ENCODE measurements around the gene SARDH.
"Not testable (repeated sequence)": the region's sequence is repeated elsewhere in the genome, so short reads cannot be mapped to it uniquely, and the experiment has no call there.

Gene SARDH

GRCh38 chr9:133676450-133676849 is 61.7 kb downstream of the SARDH start:
- no peaks in the 10 kb centered on the region for H3K79me2 ChIP-seq (ENCODE audit: low read length)
- H3K9me2 ChIP-seq (replicated peaks; ENCODE audit: insufficient read depth, low read length), result no peaks in the 10 kb centered on the region
- no peak overlapping the region for H3K4me2 ChIP-seq (ENCODE audit: low read depth, low read length)
- H3K9ac ChIP-seq (ENCODE audit: low read length), result no peak overlapping the region
- TF ChIP-seq EZH2phosphoT487 (IDR thresholded peaks at IDR 0.05; ENCODE audit: low read length) (no peak), CTCF (IDR thresholded peaks at IDR 0.05; ENCODE audit: low read length) (no peak), EZH2 (optimal IDR thresholded peaks at IDR 0.05; ENCODE audit: low read depth, low read length) (no peak)
- no peaks in the 10 kb centered on the region for H3K4me1 ChIP-seq (ENCODE audit: low read length)
- no peak for DNase-seq
- peaks cover 99% of the 10 kb centered on the region for H3K27me3 ChIP-seq (replicated peaks; ENCODE audit: insufficient read depth, low read length)
- no peaks in the 10 kb centered on the region for H4K20me1 ChIP-seq (ENCODE audit: insufficient read depth, low read length)
- no peaks in the 10 kb centered on the region for H3K9me3 ChIP-seq (replicated peaks; ENCODE audit: insufficient read depth, low read length)
- no peak overlapping the region for H3K4me3 ChIP-seq (ENCODE audit: low read length)
- no peaks in the 10 kb centered on the region for H3F3A ChIP-seq (ENCODE audit: insufficient read depth, low read length)
- no peaks in the 10 kb centered on the region for H3K36me3 ChIP-seq (replicated peaks; ENCODE audit: insufficient read depth, low read length)
- H3K27ac ChIP-seq (ENCODE audit: low read length), result no peak overlapping the region
- H2AFZ ChIP-seq (ENCODE audit: low read length), result no peak overlapping the region

- not testable (repeated sequence) for H3K9me2 ChIP-seq (replicated peaks; ENCODE audit: insufficient read depth, low read length); H3K36me3 ChIP-seq (replicated peaks; ENCODE audit: insufficient read depth, low read length); H3K9ac ChIP-seq (ENCODE audit: low read length); H3K27ac ChIP-seq (ENCODE audit: low read length); H3K9me3 ChIP-seq (replicated peaks; ENCODE audit: insufficient read depth, low read length); H3K4me2 ChIP-seq (ENCODE audit: low read depth, low read length); H3F3A ChIP-seq (ENCODE audit: insufficient read depth, low read length); H3K4me1 ChIP-seq (ENCODE audit: low read length); H3K4me3 ChIP-seq (ENCODE audit: low read length); H3K79me2 ChIP-seq (ENCODE audit: low read length); H4K20me1 ChIP-seq (ENCODE audit: insufficient read depth, low read length); H2AFZ ChIP-seq (ENCODE audit: low read length); DNase-seq
- peaks cover 99% of the 10 kb centered on the region for H3K27me3 ChIP-seq (replicated peaks; ENCODE audit: insufficient read depth, low read length)
These were observed 62.4 kb downstream of the SARDH start for GRCh38 chr9:133675796-133676195.

- no peak overlapping the region for H3K27ac ChIP-seq (ENCODE audit: low read length)
- no peaks in the 10 kb centered on the region for H3K9me3 ChIP-seq (replicated peaks; ENCODE audit: insufficient read depth, low read length)
- no peak overlapping the region for H2AFZ ChIP-seq (ENCODE audit: low read length)
- peaks cover 93% of the 10 kb centered on the region for H3K27me3 ChIP-seq (replicated peaks; ENCODE audit: insufficient read depth, low read length)
- H3K4me1 ChIP-seq (ENCODE audit: low read length), result no peaks in the 10 kb centered on the region
- no peak for TF ChIP-seq EZH2 (optimal IDR thresholded peaks at IDR 0.05; ENCODE audit: low read depth, low read length)
- TF ChIP-seq EZH2phosphoT487 (IDR thresholded peaks at IDR 0.05; ENCODE audit: low read length), result no peak
- TF ChIP-seq CTCF (IDR thresholded peaks at IDR 0.05; ENCODE audit: low read length), result no peak
- H3K79me2 ChIP-seq (ENCODE audit: low read length), result no peaks in the 10 kb centered on the region
- no peaks in the 10 kb centered on the region for H3K36me3 ChIP-seq (replicated peaks; ENCODE audit: insufficient read depth, low read length)
- no peak overlapping the region for H3K9ac ChIP-seq (ENCODE audit: low read length)
- no peaks in the 10 kb centered on the region for H3K9me2 ChIP-seq (replicated peaks; ENCODE audit: insufficient read depth, low read length)
- H3K4me3 ChIP-seq (ENCODE audit: low read length), result no peak overlapping the region
- H4K20me1 ChIP-seq (ENCODE audit: insufficient read depth, low read length), result no peaks in the 10 kb centered on the region
- no peak for DNase-seq
- H3F3A ChIP-seq (ENCODE audit: insufficient read depth, low read length), result no peaks in the 10 kb centered on the region
- H3K4me2 ChIP-seq (ENCODE audit: low read depth, low read length), result no peak overlapping the region
These were observed 64.1 kb downstream of the SARDH start for GRCh38 chr9:133674091-133674490.

- Histone ChIP-seq H3K9ac (ENCODE audit: low read length) (no peak overlapping the region), H3K9me2 (replicated peaks; ENCODE audit: insufficient read depth, low read length) (no peaks in the 10 kb centered on the region), H3K4me2 (ENCODE audit: low read depth, low read length) (no peak overlapping the region), H3K4me3 (ENCODE audit: low read length) (no peak overlapping the region), H3K36me3 (replicated peaks; ENCODE audit: insufficient read depth, low read length) (no peaks in the 10 kb centered on the region), H3F3A (ENCODE audit: insufficient read depth, low read length) (no peaks in the 10 kb centered on the region), H2AFZ (ENCODE audit: low read length) (no peak overlapping the region), H3K9me3 (replicated peaks; ENCODE audit: insufficient read depth, low read length) (no peaks in the 10 kb centered on the region), H4K20me1 (ENCODE audit: insufficient read depth, low read length) (no peaks in the 10 kb centered on the region), H3K4me1 (ENCODE audit: low read length) (no peaks in the 10 kb centered on the region), H3K27me3 (replicated peaks; ENCODE audit: insufficient read depth, low read length) (peaks cover 84% of the 10 kb centered on the region), H3K79me2 (ENCODE audit: low read length) (no peaks in the 10 kb centered on the region), H3K27ac (ENCODE audit: low read length) (no peak overlapping the region)
- DNase-seq, result no peak
- TF ChIP-seq EZH2 (optimal IDR thresholded peaks at IDR 0.05; ENCODE audit: low read depth, low read length) (no peak), CTCF (IDR thresholded peaks at IDR 0.05; ENCODE audit: low read length) (no peak), EZH2phosphoT487 (IDR thresholded peaks at IDR 0.05; ENCODE audit: low read length) (no peak)
These were observed 64.9 kb downstream of the SARDH start for GRCh38 chr9:133673258-133673655.
